GOT3 (cell line): Measurements from ENCODE around the gene ZDHHC18.

Source experiments
- DNase-seq: peaks from one replicate; lab custom pipeline; 2025; ENCODE audit warnings: mixed read lengths; lab: John Stamatoyannopoulos, UW

ZDHHC18 gene, protein sequence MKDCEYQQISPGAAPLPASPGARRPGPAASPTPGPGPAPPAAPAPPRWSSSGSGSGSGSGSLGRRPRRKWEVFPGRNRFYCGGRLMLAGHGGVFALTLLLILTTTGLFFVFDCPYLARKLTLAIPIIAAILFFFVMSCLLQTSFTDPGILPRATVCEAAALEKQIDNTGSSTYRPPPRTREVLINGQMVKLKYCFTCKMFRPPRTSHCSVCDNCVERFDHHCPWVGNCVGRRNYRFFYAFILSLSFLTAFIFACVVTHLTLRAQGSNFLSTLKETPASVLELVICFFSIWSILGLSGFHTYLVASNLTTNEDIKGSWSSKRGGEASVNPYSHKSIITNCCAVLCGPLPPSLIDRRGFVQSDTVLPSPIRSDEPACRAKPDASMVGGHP

DNA sequence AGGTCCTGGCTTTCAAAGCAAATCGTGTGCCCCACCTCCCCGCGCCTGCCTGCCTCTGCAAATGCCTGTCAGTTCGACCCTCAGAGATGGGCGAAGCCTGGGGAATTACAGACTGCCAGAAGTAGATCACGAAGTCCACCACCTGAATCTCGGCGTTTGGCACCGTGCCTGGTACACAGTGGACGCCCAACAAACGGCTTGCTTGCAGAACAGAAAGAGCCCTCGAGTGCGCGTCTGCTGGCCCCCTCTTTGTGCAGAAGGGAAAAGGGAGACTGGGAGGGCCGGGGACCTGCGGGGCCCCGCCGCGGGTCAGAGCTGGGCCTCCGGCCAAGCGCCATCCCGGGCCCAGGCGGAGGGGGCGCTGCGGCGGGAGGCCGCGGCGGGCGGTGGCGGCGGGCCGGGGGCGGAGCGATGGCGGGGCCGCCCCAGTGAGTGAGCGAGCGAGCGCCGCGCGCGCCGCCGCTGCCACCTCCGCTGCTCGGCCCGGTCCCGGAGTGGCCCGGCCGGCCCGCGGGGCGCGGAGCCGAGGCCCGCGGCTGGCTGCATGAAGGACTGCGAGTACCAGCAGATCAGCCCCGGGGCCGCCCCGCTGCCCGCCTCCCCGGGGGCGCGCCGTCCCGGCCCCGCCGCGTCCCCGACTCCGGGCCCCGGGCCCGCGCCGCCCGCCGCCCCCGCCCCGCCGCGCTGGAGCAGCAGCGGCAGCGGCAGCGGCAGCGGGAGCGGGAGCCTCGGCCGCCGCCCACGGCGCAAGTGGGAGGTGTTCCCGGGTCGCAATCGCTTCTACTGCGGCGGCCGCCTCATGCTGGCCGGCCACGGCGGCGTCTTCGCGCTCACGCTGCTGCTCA is at the start of gene ZDHHC18:
Gene ZDHHC18, plus strand, starts transcription at position 428 of the 845 bp plus-strand sequence. Its CDS starts 117 bp downstream, at position 545.
- DNase-seq = no peak

DNA sequence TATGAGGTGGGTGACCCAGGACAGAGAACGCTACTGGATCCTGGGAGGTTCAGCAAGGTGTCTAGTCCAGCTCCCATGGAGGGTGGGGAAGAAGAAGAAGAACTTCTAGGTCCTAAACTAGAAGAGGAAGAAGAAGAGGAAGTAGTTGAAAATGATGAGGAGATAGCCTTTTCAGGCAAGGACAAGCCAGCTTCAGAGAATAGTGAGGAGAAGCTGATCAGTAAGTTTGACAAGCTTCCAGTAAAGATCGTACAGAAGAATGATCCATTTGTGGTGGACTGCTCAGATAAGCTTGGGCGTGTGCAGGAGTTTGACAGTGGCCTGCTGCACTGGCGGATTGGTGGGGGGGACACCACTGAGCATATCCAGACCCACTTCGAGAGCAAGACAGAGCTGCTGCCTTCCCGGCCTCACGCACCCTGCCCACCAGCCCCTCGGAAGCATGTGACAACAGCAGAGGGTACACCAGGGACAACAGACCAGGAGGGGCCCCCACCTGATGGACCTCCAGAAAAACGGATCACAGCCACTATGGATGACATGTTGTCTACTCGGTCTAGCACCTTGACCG is 47.3 kb upstream of the ZDHHC18 start:
- no peak for DNase-seq

DNA sequence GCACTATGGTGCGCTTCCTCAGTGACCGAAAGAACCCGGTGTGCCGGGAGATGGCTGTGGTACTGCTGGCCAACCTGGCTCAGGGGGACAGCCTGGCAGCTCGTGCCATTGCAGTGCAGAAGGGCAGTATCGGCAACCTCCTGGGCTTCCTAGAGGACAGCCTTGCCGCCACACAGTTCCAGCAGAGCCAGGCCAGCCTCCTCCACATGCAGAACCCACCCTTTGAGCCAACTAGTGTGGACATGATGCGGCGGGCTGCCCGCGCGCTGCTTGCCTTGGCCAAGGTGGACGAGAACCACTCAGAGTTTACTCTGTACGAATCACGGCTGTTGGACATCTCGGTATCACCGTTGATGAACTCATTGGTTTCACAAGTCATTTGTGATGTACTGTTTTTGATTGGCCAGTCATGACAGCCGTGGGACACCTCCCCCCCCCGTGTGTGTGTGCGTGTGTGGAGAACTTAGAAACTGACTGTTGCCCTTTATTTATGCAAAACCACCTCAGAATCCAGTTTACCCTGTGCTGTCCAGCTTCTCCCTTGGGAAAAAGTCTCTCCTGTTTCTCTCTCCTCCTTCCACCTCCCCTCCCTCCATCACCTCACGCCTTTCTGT is 46.0 kb upstream of the ZDHHC18 start:
- no peak for DNase-seq

DNA sequence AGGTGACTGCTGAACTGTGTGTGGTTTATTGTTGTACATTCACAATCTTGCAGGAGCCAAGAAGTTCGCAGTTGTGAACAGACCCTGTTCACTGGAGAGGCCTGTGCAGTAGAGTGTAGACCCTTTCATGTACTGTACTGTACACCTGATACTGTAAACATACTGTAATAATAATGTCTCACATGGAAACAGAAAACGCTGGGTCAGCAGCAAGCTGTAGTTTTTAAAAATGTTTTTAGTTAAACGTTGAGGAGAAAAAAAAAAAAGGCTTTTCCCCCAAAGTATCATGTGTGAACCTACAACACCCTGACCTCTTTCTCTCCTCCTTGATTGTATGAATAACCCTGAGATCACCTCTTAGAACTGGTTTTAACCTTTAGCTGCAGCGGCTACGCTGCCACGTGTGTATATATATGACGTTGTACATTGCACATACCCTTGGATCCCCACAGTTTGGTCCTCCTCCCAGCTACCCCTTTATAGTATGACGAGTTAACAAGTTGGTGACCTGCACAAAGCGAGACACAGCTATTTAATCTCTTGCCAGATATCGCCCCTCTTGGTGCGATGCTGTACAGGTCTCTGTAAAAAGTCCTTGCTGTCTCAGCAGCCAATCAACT is 45.2 kb upstream of the ZDHHC18 start:
- DNase-seq = no peak

DNA sequence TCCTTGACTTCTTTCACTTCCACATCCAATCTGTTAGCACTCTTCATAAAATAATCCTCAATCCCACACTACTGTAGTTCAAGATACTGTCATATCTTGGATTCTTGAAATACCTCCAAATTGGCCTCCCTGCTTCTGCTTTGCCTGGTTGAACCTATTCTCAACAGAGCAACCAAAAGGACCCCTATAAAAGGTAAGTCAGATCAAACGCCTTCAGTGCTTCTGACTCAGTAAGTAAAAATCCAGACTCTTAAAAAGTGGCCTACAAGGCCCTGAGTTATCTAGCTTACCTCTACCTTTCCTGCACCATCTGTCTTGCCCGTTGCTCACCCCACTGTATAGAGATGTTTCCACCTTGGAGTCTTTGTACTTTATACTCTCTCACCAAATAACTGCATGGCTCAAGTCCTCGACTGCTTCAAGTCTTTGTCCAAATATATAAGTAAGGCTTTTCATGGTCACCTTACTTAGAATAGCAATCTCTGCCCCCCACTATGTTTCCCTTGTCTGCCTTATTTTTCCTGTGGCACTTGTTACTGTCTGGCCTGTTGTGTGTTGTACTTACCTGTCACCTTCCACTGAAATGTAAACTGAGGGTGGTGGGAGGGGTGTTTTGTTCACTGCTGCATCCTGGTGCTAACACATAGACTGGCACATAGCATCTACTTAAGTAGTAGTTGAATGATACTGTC is 43.8 kb upstream of the ZDHHC18 start:
- DNase-seq = no peak

DNA sequence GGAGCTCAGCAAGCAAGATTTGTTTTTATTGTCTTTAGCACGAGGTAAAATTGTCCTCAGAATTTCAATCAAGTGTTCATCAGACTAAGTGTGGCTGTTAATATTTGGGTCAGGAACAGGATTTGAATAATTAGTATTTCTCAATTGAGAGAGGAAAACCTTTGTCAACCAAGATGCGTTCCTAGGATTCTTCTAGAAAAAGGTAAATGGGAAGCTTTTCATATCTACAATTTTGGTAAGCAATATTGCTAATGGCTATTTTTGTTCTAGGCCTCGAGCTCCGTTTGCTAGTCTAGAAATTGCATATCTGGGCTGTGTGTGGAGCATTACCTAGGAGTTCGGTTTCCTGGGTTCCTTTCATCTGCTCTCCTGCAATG is 42.9 kb upstream of the ZDHHC18 start:
- DNase-seq = no peak

DNA sequence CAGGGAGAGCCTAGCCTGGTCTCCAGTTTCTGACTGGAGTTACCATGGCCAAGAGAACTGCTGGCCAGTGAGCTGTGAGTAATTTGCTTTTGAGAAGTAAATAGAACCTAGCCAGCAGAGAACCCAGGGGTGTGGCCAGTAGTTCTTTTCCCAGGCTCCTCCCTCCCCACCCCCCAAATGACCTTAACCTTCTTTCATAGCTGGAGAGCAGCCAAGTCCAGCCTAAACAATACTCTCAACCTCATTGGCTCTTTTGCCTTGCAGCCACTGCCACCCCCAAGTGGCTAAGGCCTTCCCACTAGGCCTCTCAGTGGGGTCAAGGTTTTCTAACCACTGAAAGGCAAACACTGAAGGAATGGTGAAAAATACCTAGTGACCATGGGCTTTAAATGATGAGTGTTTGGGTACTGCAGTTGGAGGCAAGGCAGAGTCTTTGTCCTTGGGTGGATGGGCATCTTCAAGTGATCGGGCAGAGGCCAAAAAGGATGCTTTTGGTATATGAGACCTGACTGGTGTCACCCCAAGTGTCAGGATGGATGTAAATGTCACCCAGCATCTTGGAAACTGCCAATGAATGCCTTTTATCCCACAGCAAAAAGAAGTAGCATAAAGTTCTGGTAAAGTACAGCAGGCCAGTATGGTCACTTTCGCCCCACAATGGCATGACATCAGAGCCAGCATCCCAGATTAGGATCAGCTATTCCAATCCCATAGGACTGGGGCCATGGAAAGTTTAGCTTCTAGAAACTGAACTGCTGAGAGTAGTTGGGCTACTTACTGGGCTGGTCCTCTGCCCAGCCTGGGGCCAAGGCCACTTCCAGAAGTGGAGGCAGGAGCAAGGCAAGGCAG is 42.2 kb upstream of the ZDHHC18 start:
- no peak for DNase-seq

DNA sequence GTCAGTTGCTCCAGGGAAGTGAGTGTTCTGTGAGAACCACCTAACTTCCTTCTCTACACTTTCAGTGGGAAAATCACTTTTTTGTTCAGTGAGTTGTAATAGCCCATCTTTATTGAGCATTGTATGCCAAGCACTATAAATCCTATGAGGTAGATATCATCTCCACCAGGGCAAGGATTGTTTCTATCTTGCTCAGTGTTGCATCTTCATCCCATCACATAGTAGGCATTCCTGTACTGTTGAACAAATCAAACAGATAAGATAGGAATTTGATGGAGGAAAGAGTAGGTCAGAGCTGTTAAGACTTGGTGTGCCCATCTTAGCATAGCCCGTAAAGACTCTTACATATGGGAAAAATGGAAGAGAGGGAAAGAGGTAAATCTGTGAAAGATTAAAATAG is 41.6 kb upstream of the ZDHHC18 start:
- DNase-seq = no peak

DNA sequence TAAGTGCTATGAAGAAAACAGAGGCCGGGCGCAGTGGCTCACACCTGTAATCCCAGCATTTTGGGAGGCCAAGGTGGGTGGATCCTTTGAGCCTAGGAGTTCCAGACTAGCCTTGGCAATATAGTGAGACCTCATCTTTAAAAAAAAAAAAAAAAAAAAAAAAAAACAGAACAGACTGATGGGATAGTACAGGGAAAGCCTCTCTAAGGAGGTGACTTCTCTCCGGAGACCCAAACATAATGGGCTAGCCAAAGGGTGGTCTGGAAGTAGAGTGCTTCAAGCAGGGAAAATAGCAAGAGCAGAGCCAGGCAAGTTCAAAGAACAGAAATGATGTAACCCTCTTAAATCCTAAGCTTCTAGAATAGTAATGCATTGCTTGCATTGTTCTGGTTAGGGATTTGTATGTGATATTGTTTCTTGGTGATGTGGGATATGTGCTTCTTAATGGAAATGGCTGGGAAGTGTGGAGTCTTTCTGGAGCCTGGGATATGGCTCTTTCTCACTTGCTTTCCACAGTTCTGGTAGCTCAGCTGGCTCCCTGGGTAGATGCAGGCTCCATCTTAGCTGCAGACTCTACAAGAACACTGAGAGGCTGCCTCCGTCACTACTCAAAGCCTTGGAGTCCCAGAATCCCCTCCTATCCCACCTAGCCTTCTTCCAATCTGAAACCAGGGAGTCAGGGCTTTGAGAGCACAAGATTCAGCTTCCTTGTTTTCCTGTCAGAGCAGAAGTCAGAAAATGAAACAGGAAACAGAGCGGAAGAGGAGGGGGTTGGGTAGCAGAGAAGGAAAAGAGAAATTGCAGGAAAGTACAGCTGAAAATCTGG is 40.7 kb upstream of the ZDHHC18 start:
- no peak for DNase-seq

DNA sequence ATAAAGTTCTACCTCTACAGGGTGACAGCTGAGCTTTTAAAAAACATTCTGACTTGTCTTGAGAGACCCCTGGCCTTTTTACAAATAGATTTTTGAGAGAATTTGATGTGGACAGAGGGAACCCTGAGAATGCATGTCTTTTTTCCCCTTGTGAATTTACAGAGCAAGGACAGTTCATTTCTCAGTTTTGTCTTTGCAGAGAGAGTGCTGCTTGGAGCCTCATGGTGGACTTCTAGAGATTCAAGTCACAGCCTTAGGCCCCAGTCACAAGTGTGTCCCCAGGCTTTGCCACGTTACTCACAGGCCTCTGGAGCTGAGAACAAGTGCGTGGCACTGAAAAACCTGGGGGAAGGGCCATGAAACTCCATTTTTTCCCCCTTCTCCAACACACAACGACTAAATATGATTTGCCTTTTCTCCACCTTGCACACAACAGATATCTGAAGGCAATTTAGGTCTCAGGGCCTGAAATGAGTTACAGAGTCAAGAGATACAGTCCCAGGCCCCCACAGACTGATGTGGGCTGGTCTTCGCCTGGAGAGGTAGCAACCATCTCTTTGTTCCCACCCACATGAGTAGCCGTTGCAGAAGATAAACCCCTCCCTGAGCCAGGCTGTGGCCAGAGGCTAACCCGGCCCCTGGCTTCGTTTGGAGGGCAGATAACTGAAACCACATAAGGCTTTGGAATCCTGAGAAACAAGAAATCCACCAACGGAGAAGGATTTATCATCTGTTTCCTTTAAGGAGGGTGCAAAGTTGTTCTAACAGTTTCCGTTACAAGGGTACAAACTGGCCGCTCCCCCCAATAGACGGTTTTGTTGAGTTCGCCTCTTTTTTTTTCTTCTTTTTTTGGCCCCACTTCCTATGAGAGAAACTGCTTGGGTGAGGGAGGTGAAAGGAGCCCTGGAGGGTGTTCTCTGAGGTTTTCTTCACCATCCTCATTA is 39.8 kb upstream of the ZDHHC18 start:
- DNase-seq = no peak

DNA sequence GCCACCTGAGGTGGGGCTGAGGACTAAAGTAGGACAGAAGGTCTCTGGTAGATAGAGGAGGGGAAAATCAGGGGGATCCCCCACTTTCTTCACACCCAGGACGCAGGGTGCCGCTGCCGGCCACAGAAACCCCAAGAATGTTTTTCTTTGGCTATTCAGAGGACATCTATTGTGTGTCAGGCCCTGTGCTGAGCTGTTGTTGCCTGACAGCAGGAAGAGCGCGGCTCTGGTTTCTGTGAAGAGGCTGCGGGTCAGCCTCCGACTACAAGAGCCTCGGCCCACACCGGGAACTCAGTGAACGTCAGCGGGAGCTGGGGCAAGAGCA is 39.1 kb upstream of the ZDHHC18 start:
- DNase-seq = no peak

DNA sequence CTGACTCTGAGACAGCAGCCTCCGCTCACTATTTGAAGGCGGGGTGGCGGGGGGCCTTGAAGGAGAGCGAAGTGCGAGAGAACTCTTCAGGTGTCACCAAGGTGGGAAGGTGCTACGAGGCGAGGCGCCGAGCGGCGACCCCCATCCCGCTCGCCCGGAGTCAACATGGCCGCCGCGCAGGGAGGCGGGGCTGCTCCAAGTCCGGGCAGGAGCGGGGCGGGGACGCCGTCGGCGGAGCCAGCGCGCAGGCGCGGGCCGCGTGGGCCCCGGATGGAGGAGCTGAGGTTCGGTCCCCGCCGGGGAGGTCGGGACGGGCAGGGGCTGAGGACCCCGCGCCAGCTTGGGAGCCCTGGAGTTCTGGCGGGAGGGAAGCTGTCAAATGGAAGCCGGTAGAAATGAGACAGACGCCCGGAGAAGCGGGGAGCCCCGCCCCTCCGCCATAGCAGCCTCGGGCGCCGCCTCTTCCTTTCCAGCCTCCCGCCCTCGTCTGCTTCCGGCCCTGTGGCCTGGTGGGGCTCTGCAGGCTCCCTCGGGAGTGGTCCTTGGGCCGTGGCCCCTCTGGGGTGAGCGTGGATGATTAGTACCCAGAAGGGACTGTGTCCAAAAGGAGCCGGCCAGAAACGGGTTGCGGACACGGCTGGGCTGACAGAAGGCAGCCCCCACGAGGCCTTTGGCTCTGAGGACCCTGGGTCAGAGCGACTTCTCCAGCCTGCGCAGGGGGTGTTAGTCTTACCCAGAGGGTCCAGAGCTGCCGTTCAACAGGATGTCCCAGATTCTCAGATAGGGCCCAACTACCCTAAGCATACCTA is 38.6 kb upstream of the ZDHHC18 start, which contains the start of gene PIGV:
Gene PIGV, plus strand, starts transcription at position 245 of the 809 bp plus-strand sequence. CDS start 2,866 bp downstream, outside the sequence.
- peak; percentile 77 for DNase-seq

DNA sequence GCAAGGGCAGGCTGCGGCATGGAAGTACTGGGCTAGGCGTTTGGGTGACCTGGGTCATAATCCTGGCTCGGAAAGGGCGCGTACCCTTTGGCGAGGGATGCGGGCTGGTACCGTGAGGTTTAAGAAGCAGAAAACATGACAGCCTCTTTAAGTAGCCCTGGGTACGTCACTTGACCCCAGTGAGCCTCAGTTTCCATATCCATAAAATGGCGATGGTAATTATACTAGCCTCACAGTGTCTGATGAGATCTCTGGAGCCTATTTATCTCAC is 38.0 kb upstream of the ZDHHC18 start:
- no peak for DNase-seq

DNA sequence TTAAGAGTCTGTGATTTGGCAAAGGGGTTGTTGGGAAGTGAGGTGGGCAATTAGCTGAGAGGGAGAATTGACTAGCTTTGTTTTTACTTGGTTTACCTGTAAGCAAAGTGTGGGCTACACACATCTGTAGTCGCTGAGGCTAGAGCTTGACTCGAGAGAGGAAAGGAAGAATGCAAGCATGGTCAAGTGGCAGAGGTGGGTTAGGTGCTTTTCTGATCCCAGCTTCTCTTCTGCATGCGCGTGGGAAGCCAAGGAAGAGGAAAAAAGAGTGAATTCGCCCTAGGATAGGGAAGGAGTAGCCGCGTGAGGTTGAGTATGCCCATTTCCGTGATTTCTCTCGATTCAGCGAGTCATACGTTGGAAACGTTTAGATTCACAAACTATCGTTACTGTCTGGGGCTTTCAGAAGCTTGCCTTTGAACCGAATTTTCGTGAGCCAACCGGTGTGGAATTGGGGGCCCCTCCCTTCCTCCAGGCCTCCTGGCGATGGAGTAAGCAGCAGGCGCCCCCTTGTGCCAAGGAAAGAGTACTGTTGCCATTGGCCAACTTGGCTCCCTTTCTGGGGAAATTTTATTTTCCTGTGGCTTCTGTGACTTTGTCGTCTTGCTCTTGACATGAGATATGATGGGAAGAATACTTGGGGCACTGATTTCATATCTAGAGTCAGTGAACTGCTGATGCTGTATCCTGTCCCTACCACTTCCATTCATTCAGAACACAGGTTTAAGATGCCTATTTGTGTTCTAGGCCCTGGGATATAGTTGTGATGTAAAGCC is 37.5 kb upstream of the ZDHHC18 start:
- no peak for DNase-seq

DNA sequence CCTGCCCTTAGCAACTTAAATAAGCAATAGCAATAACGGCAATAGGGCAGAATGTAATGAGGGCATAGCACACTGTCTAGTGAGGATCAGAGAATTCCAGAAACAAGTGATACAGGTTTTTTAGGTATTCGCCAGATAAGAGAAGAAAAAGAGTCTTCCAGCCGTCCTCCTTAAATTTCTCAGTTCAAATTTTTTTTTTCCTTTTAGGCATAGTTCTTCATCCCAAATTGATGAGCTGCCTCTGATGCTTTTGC is 36.9 kb upstream of the ZDHHC18 start:
- DNase-seq = no peak

DNA sequence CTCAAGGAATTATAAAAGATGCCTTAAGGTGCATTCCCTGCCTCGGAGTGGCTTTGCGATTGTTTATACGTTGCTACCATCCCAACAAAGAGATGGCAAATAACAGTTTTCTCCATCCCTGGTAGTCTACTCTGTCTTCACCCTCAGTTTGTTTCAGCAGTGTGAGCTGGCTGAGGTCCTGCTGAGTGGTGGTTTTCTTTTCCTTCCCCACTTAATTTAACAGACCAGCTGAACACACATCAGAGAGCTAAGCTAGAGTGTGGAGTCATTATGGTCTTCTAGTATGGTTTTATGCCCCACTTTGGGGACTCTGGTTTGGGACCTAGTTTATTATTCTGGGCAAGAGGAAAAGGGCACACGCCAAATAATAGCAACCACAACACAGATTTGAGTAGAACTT is 36.6 kb upstream of the ZDHHC18 start:
- no peak for DNase-seq

DNA sequence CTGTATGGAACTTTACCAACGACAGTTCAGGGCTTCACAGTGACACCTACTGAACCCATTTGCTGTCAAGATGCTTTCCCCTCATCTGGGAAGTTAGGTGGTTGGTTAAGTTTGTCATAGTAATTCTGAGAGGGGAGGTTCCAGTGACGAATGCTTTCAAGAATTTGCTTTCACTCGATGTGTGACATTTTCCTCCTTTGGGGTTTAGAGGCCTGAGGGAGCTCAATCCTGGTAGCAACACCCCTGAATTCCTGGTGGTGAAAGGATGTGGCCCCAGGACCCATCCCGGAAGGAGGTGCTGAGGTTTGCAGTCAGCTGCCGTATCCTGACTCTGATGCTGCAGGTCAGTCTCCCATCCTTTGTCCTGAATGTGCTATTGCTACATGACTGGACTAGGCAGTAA is 35.9 kb upstream of the ZDHHC18 start:
- no peak for DNase-seq
